NCI-H748 (cell line): ENCODE measurements around the gene ATG13.

Experiments used
- DNase-seq: peaks from one replicate; lab custom pipeline; 2025; ENCODE audit not compliant: unreplicated experiment; lab: John Stamatoyannopoulos, UW

Gene ATG13

GRCh38 chr11:46722566-46723358, 105.4 kb downstream of the ATG13 start:
- no peak for DNase-seq

GRCh38 chr11:46723359-46723680, 106.0 kb downstream of the ATG13 start:
- no peak for DNase-seq

- no peak for DNase-seq
These were observed 106.7 kb downstream of the ATG13 start for GRCh38 chr11:46724088-46724487.
